ENCODE results near the gene RGS18. TPM values are rescaled to one million over a fixed set of nuclear protein-coding genes. Genes with fewer than 3 reads are reported as not detected.
"Not testable (repeated sequence)": the region's sequence is repeated elsewhere in the genome, so short reads cannot be mapped to it uniquely, and the experiment has no call there.

The RGS18 gene
- total and polyA plus RNA-seq, 12 donors = 0.74 to 8.2 (median 1.7) TPM

- DNase-seq = no peak
- Histone ChIP-seq H3K27me3 (no peaks in the 10 kb centered on the region), H3K36me3 (replicated peaks in 1 of 2) (no peaks in the 10 kb centered on the region), H3K4me1 (replicated peaks in 1 of 2) (no peaks in the 10 kb centered on the region), H3K27ac (no peak overlapping the region), H3K9me3 (replicated peaks in 1 of 3) (no peaks in the 10 kb centered on the region), H3K4me3 (no peak overlapping the region)
- intact Hi-C loops (cut with DNase I) = no loop called here
- WGBS, 4 donors = 63 to 100% (median 75%) methylated on average over 1 of the region's 1 CpG
- TF ChIP-seq POLR2A (IDR thresholded peaks at IDR 0.05) (no peak), CTCF (IDR thresholded peaks at IDR 0.05) (no peak)
Measured at GRCh38 chr1:192130175-192130574, 28.1 kb upstream of the RGS18 start.

GRCh38 chr1:192130865-192131264 is 27.4 kb upstream of the RGS18 start:
- H3K27ac ChIP-seq; DNase-seq; H3K4me1 ChIP-seq (replicated peaks in 1 of 2); intact Hi-C loops (cut with DNase I); H3K27me3 ChIP-seq; H3K9me3 ChIP-seq (replicated peaks in 1 of 3); H3K36me3 ChIP-seq (replicated peaks in 1 of 2); H3K4me3 ChIP-seq: not testable (repeated sequence)
- 77 to 88% (median 85%) methylated on average over 5 of the region's 5 CpGs for WGBS, 4 donors

DNA sequence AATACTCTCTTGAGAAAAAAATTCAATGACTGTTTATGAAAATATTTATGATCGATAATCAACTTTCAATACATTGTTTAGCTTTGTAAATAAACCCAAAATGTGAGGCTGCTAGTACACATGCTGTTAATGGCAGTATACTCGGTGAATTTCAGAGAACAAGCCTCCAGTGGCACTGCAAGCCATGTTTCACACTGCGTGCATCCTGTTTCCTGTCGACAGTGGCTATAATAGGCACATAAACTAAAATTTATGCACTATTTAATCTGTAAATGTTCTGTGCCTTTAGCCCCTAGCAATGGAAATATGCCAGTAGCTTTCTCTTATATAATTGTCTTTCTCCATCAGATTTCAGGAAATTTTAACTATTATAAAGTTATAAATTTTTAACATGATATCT is 26.3 kb upstream of the RGS18 start:
- no peaks in the 10 kb centered on the region for H3K27me3 ChIP-seq
- TF ChIP-seq POLR2A (IDR thresholded peaks at IDR 0.05) = no peak
- TF ChIP-seq CTCF (IDR thresholded peaks at IDR 0.05) = no peak
- DNase-seq = no peak
- 64 to 65% (median 65%) methylated on average over 4 of the region's 4 CpGs for WGBS, 4 donors
- no peaks in the 10 kb centered on the region for H3K36me3 ChIP-seq (replicated peaks in 1 of 2)
- H3K27ac ChIP-seq = no peak overlapping the region
- no peaks in the 10 kb centered on the region for H3K9me3 ChIP-seq (replicated peaks in 1 of 3)
- H3K4me3 ChIP-seq = no peak overlapping the region
- intact Hi-C loops (cut with DNase I) = no loop called here
- H3K4me1 ChIP-seq (replicated peaks in 1 of 2) = no peaks in the 10 kb centered on the region

DNA sequence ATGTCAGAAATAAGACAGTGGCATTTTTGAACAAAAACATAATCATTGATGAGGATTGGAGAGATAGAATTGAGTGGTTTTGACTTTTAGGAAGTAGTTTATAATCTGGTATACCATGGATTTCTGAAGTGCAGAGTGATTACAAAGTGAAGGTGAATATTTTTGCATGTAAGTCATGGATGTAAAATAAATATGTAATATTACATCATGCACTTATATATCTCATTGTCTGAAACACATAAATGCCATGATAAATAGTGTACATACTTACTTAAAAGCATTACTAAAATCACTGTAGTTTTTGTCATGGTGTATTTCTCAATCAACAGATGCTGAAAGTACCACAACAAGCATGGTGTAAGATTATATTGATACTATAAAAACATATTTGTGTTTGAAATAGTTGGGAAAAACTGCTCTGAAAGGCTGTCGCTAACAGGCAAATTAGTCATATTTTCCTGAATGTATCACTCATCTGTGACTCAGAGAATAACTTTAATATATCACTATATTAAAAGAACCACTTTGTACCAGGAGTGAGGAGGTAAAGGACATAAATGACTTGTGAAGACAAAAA is 24.8 kb upstream of the RGS18 start:
- Histone ChIP-seq H3K36me3 (replicated peaks in 1 of 2) (no peaks in the 10 kb centered on the region), H3K27me3 (no peaks in the 10 kb centered on the region), H3K4me1 (replicated peaks in 1 of 2) (no peaks in the 10 kb centered on the region), H3K9me3 (replicated peaks in 1 of 3) (no peaks in the 10 kb centered on the region), H3K27ac (no peak overlapping the region), H3K4me3 (no peak overlapping the region)
- intact Hi-C loops (cut with DNase I) = no loop called here
- no peak for DNase-seq
- WGBS, 4 donors = 70 to 84% (median 82%) methylated on average over 1 of the region's 1 CpG
- TF ChIP-seq POLR2A (IDR thresholded peaks at IDR 0.05) (no peak), CTCF (IDR thresholded peaks at IDR 0.05) (no peak)

GRCh38 chr1:192140382-192140781 is 17.9 kb upstream of the RGS18 start:
- WGBS, 4 donors = 60 to 81% (median 73%) methylated on average over 1 of the region's 1 CpG
- intact Hi-C loops (cut with DNase I) = no loop called here
- no peak overlapping the region for H3K4me3 ChIP-seq

More at GRCh38 chr1:192140382-192140781, 17.9 kb upstream of the RGS18 start:
- no peak overlapping the region for H3K27ac ChIP-seq
- TF ChIP-seq CTCF (IDR thresholded peaks at IDR 0.05) (no peak), POLR2A (IDR thresholded peaks at IDR 0.05) (no peak)
- H3K4me1 ChIP-seq (replicated peaks in 1 of 2) = no peaks in the 10 kb centered on the region
- H3K27me3 ChIP-seq = no peaks in the 10 kb centered on the region
- H3K36me3 ChIP-seq (replicated peaks in 1 of 2) = no peaks in the 10 kb centered on the region
- no peak for DNase-seq
- no peaks in the 10 kb centered on the region for H3K9me3 ChIP-seq (replicated peaks in 1 of 3)

Data from adrenal gland (tissue), 12 donors.